ENCODE results near the gene CIZ1. TPM values are rescaled to one million over a fixed set of nuclear protein-coding genes. Genes with fewer than 3 reads are reported as not detected.

CIZ1 gene
- total and polyA plus RNA-seq, 4 donors: 36.6 to 83.7 (median 50.5) TPM

DNA sequence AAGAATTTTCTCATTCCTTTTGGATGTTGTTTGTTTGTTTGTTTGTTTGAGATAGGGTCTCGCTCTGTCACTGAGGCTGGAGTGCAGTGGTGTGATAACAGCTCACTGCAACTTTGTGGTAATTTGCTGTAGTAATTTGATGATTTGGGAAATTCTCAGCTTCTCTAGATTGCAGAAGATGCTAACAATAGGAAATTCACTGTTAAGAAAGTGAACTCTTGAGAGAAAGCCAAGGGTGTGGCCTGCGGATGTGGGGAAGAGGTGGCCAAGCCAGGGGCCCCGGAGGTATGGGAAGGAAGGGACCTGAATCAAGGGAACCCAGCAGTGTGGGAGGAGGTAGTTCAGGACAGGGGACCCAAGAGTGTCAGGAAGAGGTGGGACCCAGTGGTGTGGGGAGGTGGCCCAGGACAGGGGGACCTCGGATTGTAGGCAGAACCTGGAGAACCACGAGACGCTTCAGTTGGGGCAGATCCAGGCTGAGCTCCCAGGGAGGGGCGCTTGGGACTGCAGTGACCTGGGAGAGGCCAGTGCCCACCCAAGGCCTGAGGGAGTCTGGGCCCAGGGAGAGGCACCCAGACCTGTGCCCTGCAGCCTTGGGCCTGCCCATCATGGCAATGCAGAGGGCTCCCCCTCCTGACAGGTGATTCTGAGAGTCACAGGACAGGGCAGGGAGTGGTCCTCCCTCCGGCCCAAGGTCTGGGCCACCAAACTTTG, 47.7 kb downstream of the CIZ1 start:
- H3K36me3 ChIP-seq (ENCODE audit: control insufficient read depth in 4 of 4, insufficient read depth in 4 of 4, low read length in 4 of 4): no peaks in the 10 kb centered on the region
- TF ChIP-seq, protein P1, sequence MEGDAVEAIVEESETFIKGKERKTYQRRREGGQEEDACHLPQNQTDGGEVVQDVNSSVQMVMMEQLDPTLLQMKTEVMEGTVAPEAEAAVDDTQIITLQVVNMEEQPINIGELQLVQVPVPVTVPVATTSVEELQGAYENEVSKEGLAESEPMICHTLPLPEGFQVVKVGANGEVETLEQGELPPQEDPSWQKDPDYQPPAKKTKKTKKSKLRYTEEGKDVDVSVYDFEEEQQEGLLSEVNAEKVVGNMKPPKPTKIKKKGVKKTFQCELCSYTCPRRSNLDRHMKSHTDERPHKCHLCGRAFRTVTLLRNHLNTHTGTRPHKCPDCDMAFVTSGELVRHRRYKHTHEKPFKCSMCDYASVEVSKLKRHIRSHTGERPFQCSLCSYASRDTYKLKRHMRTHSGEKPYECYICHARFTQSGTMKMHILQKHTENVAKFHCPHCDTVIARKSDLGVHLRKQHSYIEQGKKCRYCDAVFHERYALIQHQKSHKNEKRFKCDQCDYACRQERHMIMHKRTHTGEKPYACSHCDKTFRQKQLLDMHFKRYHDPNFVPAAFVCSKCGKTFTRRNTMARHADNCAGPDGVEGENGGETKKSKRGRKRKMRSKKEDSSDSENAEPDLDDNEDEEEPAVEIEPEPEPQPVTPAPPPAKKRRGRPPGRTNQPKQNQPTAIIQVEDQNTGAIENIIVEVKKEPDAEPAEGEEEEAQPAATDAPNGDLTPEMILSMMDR (IDR thresholded peaks at IDR 0.05; ENCODE audit: control extremely low read depth, extremely low read depth): no peak
- DNase-seq (no peak), ATAC-seq (ENCODE audit: insufficient read depth, low FRiP score) (no peak)
- H3K4me1 ChIP-seq (ENCODE audit: control insufficient read depth in 5 of 5, insufficient read depth in 5 of 5, low read length in 5 of 5): peaks cover 0 to 19% (median 2%) of the 10 kb centered on the region in 5 donors
- no peaks in the 10 kb centered on the region for H3K27me3 ChIP-seq (ENCODE audit: control insufficient read depth in 3 of 3, insufficient read depth in 3 of 3, low read length in 2 of 3)
- 58 to 73% methylated on average over 8 of the region's 8 CpGs for WGBS, 2 donors
- H3K27ac ChIP-seq (ENCODE audit: low read depth in 1 of 2, low read length in 1 of 2): no peak overlapping the region
- no peak overlapping the region for H3K9ac ChIP-seq (ENCODE audit: insufficient read depth in 1 of 2, low read length in 2 of 2)
- H3K4me3 ChIP-seq: no peak overlapping the region
- H3K9me3 ChIP-seq (ENCODE audit: control insufficient read depth in 4 of 4, insufficient read depth in 3 of 4, low read length in 3 of 4): no peaks in the 10 kb centered on the region

GRCh38 chr9:128142596-128142995, 48.8 kb downstream of the CIZ1 start:
- no peaks in the 10 kb centered on the region for H3K36me3 ChIP-seq (ENCODE audit: control insufficient read depth in 4 of 4, insufficient read depth in 4 of 4, low read length in 4 of 4)
- TF ChIP-seq, protein P1 (IDR thresholded peaks at IDR 0.05; ENCODE audit: control extremely low read depth, extremely low read depth): no peak
- ATAC-seq (ENCODE audit: insufficient read depth, low FRiP score): no peak
- no peak overlapping the region for H3K4me3 ChIP-seq
- H3K4me1 ChIP-seq (ENCODE audit: control insufficient read depth in 5 of 5, insufficient read depth in 5 of 5, low read length in 5 of 5): peaks cover 0 to 16% (median 0%) of the 10 kb centered on the region in 5 donors
- H3K9me3 ChIP-seq (ENCODE audit: control insufficient read depth in 4 of 4, insufficient read depth in 3 of 4, low read length in 3 of 4): no peaks in the 10 kb centered on the region
- no peaks in the 10 kb centered on the region for H3K27me3 ChIP-seq (ENCODE audit: control insufficient read depth in 3 of 3, insufficient read depth in 3 of 3, low read length in 2 of 3)
- no peak overlapping the region for H3K27ac ChIP-seq (ENCODE audit: low read depth in 1 of 2, low read length in 1 of 2)
- 83 to 89% methylated on average over 1 to 2 of the region's 2 CpGs for WGBS, 2 donors
- H3K9ac ChIP-seq (ENCODE audit: insufficient read depth in 1 of 2, low read length in 2 of 2): no peak overlapping the region
- DNase-seq: no peak

GRCh38 chr9:128142061-128142460, 49.3 kb downstream of the CIZ1 start:
- DNase-seq (no peak), ATAC-seq (ENCODE audit: insufficient read depth, low FRiP score) (no peak)
- TF ChIP-seq, protein P1 (IDR thresholded peaks at IDR 0.05; ENCODE audit: control extremely low read depth, extremely low read depth): no peak
- no peak overlapping the region for H3K4me3 ChIP-seq
- no peak overlapping the region for H3K27ac ChIP-seq (ENCODE audit: low read depth in 1 of 2, low read length in 1 of 2)
- H3K9ac ChIP-seq (ENCODE audit: insufficient read depth in 1 of 2, low read length in 2 of 2): no peak overlapping the region
- no peaks in the 10 kb centered on the region for H3K36me3 ChIP-seq (ENCODE audit: control insufficient read depth in 4 of 4, insufficient read depth in 4 of 4, low read length in 4 of 4)
- no peaks in the 10 kb centered on the region for H3K9me3 ChIP-seq (ENCODE audit: control insufficient read depth in 4 of 4, insufficient read depth in 3 of 4, low read length in 3 of 4)
- 59 to 62% methylated on average over 4 of the region's 4 CpGs for WGBS, 2 donors
- no peaks in the 10 kb centered on the region for H3K27me3 ChIP-seq (ENCODE audit: control insufficient read depth in 3 of 3, insufficient read depth in 3 of 3, low read length in 2 of 3)
- peaks cover 0 to 16% (median 0%) of the 10 kb centered on the region in 5 donors for H3K4me1 ChIP-seq (ENCODE audit: control insufficient read depth in 5 of 5, insufficient read depth in 5 of 5, low read length in 5 of 5)

Data from lung (tissue), 12 donors.